ENCODE results near the gene TRIM10. TPM values are rescaled to one million over a fixed set of nuclear protein-coding genes. Genes with fewer than 3 reads are reported as not detected.
"Not testable (repeated sequence)": the region's sequence is repeated elsewhere in the genome, so short reads cannot be mapped to it uniquely, and the experiment has no call there.

Gene TRIM10
- total and polyA plus RNA-seq, 2 experiments from 2014 or later, result 0.31 TPM; not detected in 1

- not testable (repeated sequence) for H3K9me2 ChIP-seq (ENCODE audit: insufficient read depth)
Measured at GRCh38 chr6:30118691-30119090, 42.3 kb downstream of the TRIM10 start.

GRCh38 chr6:30116724-30117123 is 44.3 kb downstream of the TRIM10 start:
- no peaks in the 10 kb centered on the region for H3K4me1 ChIP-seq (ENCODE audit: insufficient read depth)
- Mint-ChIP-seq H3K36me3 (ENCODE audit: low read depth) (no peaks in the 10 kb centered on the region), H3K27ac (no peak overlapping the region), H3K4me1 (no peaks in the 10 kb centered on the region), H3K27me3 (ENCODE audit: insufficient read depth, low read depth, poor library complexity) (peaks cover 6% of the 10 kb centered on the region), H3K4me3 (no peak overlapping the region), H3K9me3 (no peaks in the 10 kb centered on the region)
- H3K79me2 ChIP-seq (replicated peaks; ENCODE audit: insufficient read depth), result no peaks in the 10 kb centered on the region
- H3F3A ChIP-seq (replicated peaks; ENCODE audit: low read depth), result no peaks in the 10 kb centered on the region
- H3K4me2 ChIP-seq, result no peak overlapping the region
- no peaks in the 10 kb centered on the region for H3K36me3 ChIP-seq (ENCODE audit: insufficient read depth)
- H3K9me2 ChIP-seq (ENCODE audit: insufficient read depth), result no peaks in the 10 kb centered on the region
- peaks cover 30% of the 10 kb centered on the region for H3K27me3 ChIP-seq (ENCODE audit: insufficient read depth)
- no peak overlapping the region for H3K4me3 ChIP-seq
- H3K27ac ChIP-seq (ENCODE audit: low read depth), result no peak overlapping the region
- ATAC-seq, result no peak
- TF ChIP-seq ETS1 (IDR thresholded peaks at IDR 0.05) (no peak), CTCF (conservative IDR thresholded peaks at IDR 0.05; ENCODE audit: low read depth in 2 of 2) (peak in 1 of 2 experiments; percentile 35; a peak in 2 of 4 replicates)
- no peak for DNase-seq (ENCODE audit: low spot score)
- no peaks in the 10 kb centered on the region for H4K20me1 ChIP-seq (replicated peaks; ENCODE audit: insufficient read depth)
- no peak overlapping the region for H2AFZ ChIP-seq

More at GRCh38 chr6:30118691-30119090, 42.3 kb downstream of the TRIM10 start:
- not testable (repeated sequence) for H3K4me3 ChIP-seq; H3K4me1 ChIP-seq (ENCODE audit: insufficient read depth); DNase-seq (ENCODE audit: low spot score); H3F3A ChIP-seq (replicated peaks; ENCODE audit: low read depth); H3K4me1 Mint-ChIP-seq; H3K27me3 Mint-ChIP-seq (ENCODE audit: insufficient read depth, low read depth, poor library complexity); H3K4me3 Mint-ChIP-seq; H3K9me3 Mint-ChIP-seq; ATAC-seq; H3K27ac Mint-ChIP-seq; H4K20me1 ChIP-seq (replicated peaks; ENCODE audit: insufficient read depth); H2AFZ ChIP-seq; H3K27ac ChIP-seq (ENCODE audit: low read depth); H3K36me3 Mint-ChIP-seq (ENCODE audit: low read depth); H3K4me2 ChIP-seq; H3K36me3 ChIP-seq (ENCODE audit: insufficient read depth); H3K79me2 ChIP-seq (replicated peaks; ENCODE audit: insufficient read depth)
- H3K27me3 ChIP-seq (ENCODE audit: insufficient read depth), result peaks cover 24% of the 10 kb centered on the region; the same call in 1 of the 2 replicates

- Mint-ChIP-seq H3K27ac (no peak overlapping the region), H3K4me1 (no peaks in the 10 kb centered on the region), H3K9me3 (no peaks in the 10 kb centered on the region), H3K4me3 (no peak overlapping the region), H3K36me3 (ENCODE audit: low read depth) (no peaks in the 10 kb centered on the region), H3K27me3 (ENCODE audit: insufficient read depth, low read depth, poor library complexity) (peaks cover 12% of the 10 kb centered on the region)
- Histone ChIP-seq H3K27ac (ENCODE audit: low read depth) (no peak overlapping the region), H3K4me3 (no peak overlapping the region), H3K9me2 (ENCODE audit: insufficient read depth) (no peaks in the 10 kb centered on the region), H3F3A (replicated peaks; ENCODE audit: low read depth) (no peaks in the 10 kb centered on the region), H3K27me3 (ENCODE audit: insufficient read depth) (peaks cover 54% of the 10 kb centered on the region), H3K36me3 (ENCODE audit: insufficient read depth) (no peaks in the 10 kb centered on the region), H3K4me2 (no peak overlapping the region), H3K4me1 (ENCODE audit: insufficient read depth) (no peaks in the 10 kb centered on the region), H2AFZ (no peak overlapping the region), H3K79me2 (replicated peaks; ENCODE audit: insufficient read depth) (no peaks in the 10 kb centered on the region), H4K20me1 (replicated peaks; ENCODE audit: insufficient read depth) (no peaks in the 10 kb centered on the region)
- no peak for ATAC-seq
- DNase-seq (ENCODE audit: low spot score), result no peak
- TF ChIP-seq STAT1 (IDR thresholded peaks at IDR 0.05; ENCODE audit: unreplicated experiment), result no peak
- TF ChIP-seq NANOG (IDR thresholded peaks at IDR 0.05; ENCODE audit: borderline replicate concordance), result no peak
- no peak for TF ChIP-seq JUNB (IDR thresholded peaks at IDR 0.05; ENCODE audit: unreplicated experiment)
- TF ChIP-seq EZH2phosphoT487 (IDR thresholded peaks at IDR 0.05; ENCODE audit: unreplicated experiment), result no peak
- no peak for TF ChIP-seq CREB1 (CRISPR knock-in tag; IDR thresholded peaks at IDR 0.05; ENCODE audit: low read depth)
- no peak for TF ChIP-seq POLR2AphosphoS5 (IDR thresholded peaks at IDR 0.05; ENCODE audit: low read depth)
- no peak for TF ChIP-seq ZNF462 (CRISPR knock-in tag; IDR thresholded peaks at IDR 0.05)
Measured at GRCh38 chr6:30113841-30114240, 47.2 kb downstream of the TRIM10 start.

All from GM23338 (cell line).